Pons (tissue), 1 donor: ENCODE results near the gene NATD1.
"Not testable (repeated sequence)": the region's sequence is repeated elsewhere in the genome, so short reads cannot be mapped to it uniquely, and the experiment has no call there.

Experiments
- DNase-seq: peaks from one replicate; pipeline ENCODE4 v3.0.0-alpha.2; 2016; ENCODE audit warnings: low spot score

Gene NATD1

DNA sequence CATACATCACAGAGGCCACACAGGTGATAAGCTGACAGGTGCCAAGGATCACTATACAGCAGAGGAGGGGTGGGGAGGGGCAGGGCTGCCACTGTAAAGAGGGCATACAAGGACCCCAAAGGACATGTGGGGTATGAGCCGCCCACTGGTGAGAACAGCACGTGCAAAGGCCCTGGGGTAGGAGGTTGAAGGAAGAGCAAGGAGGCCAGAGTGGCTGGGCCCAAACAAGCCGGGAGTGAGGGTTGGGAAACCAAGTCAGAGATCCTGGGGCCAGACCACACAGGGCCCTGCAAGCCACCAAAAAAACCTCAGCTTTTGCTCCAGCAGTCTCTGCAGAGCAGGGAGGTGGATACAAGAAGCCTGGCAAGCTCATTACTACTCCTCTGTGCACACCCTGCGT is 6.5 kb downstream of the NATD1 start:
- no peak for DNase-seq

DNA sequence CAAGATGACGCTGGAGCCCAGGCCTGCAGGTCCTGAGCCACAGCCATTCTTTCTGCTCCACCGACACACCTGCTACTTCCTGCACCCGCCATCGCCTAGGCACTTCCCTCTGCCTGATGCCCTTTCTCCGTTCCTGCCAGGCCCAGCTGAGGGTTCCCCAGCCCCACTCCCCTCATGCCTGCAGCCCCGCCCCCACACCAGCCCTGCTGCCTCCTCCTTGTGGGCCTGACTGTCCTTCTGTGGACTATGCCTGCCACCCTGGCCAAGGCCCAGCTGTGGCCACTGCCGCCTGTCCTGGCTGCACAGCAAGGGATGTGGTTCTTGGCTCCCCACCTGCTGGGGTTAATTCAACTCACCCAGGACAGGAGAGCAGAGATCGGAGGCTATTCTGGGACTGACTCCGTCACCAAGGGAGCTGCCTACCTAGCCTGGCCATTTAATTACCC is 7.5 kb downstream of the NATD1 start:
- DNase-seq: no peak

DNA sequence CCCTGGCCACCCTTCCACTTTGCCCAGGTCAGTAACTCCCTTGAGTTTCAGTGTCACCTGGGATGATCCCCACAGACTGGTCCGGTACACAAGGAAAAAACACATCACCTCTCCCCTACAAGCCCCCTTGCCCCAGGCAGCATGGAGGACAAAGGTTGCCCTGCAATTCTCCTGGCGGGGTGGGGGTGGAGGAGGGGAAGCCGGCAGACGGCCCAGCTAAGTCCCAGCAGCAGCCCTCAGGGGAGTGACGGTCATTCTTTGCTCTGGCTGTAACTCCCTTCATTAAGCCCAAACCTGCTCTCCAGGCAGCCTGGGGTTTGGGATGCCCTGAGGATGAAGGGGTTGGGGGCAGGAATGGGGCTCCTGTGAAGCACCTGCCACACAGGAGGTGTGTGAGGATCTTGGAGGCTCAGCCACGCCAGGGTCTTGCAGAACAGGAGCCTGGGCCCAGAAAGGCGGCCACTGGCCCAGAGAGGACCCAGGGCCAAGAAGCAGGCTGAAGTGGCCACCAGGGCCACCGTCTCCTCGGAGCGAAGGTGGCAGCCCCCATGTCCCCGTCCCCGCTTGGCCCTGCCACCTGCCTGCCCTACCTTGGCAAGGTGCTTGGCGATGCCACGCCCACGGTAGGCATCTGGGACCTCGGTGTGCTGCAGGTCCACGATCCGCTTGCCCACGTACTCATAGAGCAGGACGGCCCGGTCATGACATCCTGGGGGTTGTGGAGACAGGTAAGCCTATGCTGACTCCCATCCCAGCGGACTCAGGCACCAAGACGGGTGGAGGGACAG is 9.5 kb downstream of the NATD1 start:
- no peak for DNase-seq

DNA sequence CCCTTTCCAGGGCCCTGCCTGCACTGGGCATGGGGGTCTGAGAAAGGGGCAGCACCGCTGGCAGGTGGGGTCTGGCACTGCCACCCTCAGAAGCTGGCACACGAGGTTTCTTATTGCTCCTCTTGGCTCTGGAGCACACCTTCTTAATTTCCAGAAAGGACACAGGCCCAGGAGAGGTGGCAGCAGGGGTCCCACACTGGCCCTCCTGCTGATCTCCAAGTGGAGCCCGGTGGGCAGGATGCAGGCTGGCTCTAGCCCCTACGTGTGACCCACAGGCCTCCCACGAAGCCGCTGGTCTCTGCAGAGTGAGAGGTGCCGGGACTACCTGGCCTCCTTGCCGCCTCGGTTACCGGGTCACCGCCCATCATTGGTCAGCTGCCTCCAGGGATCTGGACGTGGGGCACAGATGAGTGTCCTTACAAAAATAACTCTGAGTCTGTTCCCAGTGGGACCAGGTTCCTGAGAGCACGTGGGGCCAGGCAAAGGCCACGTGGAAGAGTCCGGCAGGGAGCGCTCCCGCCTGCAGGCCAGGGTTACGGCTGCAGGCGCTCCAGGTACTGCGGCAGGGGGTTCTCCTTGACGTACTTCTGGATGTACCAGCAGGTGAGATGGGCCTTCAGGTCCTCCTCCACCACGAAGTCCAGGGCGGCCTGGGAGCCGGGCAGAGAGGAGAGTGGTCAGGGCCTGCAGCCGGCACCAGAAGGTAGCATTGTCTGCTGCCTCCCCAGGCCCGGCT is 10.3 kb downstream of the NATD1 start:
- DNase-seq: no peak

DNA sequence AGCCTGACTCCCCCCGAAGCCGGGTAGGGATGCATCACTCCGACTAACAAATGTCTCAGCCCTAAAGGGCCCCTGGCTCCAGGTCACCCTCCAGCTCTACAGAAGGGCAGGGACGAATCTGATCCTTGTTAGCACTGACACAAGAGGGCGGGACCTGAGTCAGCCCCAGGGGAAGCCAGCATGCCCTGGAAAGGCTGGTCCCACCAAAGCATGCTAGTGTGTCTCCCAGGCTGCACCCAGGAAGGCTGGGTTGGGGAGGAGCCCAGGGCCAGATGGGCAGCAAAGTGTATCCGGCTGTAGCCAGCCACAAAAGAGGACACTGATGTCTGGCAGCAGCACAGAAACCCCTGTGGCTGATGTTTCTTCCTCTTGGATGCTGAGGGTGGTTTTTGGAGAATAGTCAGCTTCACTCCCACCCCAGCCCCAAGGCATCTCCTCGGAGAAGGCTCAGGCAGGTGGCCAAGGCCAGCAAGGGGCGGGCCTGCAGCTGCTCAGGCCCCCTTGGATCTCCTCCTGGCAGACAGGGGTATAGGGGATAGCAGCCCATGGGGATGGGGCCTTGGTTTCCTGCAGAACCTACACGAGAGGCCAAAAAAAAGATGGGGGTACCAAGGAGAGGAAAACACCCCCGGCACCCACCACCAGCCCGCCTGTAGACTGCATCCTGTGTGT is 11.0 kb downstream of the NATD1 start:
- DNase-seq: no peak

DNA sequence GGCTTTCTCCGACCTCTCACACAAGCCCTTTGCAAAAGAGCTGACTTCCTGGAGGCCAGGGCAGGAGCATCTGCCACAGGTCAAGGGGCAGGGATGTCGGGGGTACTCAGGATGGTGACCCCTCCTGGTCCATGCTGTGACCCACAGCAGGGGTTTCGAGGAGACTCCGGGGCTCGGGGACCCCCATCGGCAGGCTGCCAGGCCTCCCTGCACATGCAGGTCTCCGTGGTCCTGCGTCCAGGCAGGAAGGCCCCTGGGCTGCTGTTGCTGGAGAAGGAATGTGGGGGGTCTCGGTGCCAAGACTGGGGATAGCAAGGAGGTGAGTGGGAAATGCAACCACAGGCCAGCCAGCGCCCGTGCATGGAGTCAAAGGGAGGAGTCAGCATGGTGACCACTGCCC is 11.6 kb downstream of the NATD1 start:
- DNase-seq: no peak

DNA sequence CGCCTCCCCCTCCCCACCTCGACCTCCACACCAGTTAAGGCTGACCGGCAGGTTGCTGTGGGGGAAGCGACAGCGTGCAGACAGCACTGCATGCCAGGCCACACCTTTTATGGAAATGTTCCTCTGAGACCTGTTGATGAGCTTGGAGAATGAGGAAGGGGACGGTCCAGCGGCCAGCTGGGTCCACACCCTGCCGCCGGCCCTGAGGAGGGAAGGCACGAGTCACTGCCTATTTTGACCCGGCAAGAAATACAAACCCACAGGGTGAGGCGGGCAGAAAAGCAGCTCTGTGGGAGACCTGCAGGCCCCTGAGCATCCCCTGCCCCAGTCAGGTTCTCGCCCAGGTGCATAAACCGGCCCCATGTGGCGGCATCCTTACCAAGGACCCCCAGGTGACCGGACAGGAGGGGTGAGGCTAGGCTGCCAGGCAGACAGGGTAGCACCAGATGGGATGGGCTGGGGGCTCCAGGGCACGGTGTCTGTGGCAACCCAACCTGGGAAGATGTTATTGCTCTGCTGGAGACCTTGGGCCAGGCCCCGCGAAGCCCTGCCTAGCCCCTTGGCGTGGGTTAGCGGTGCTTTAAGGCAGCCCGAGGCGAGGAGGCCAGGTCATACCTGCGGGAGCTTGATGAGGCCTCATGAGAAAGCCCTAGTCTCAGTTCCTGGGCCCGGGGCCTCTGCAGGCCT is 12.7 kb downstream of the NATD1 start:
- DNase-seq: no peak

DNA sequence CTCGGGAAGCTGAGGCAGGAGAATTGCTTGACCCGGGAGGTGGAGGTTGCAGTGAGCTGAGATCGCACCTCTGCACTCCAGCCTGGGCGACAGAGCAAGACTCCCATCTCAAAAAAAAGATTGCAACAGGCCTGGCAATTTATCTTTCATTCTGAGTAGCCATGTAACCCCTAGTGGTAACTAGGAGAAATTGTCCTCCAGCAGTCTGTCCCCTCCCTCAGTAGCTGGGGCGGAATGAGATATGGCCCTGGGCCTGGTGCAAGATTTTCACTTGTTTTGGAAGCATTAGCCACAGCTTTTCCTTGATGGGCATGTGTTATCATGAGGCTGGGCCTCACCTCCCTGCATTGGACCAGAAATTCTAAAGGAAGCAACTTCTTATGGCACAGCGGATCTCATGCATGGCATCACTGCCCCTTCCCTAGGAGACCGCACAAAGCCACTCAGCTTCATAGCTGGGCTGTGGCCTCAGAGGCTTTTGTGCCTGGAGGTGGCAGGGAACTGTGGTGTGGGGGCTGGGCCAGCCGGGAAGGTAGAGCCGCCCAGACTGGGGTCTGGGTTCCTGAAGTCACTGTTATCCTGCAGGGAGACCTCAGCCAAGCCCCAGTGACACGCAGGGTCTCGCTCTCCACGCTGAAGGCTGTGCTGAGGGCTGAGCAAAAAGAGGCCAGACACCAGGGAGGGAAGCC is 13.4 kb downstream of the NATD1 start:
- DNase-seq: no peak

DNA sequence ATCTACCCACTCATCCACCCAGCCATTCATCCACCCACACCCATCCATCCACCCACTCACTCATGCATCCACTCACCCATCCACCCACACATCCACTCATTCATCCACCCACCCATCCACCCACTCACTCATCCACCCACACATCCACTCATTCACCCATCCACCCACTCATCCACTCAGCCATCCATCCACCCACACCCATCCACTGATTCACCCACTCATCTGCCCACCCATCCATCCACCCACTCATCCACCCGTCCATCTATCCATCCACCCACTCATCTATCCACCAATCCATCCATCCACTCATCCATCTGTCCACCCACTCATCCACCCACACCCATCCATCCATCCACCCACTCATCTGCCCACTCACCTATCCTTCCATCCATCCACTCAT is 17.3 kb downstream of the NATD1 start:
- no peak for DNase-seq

DNA sequence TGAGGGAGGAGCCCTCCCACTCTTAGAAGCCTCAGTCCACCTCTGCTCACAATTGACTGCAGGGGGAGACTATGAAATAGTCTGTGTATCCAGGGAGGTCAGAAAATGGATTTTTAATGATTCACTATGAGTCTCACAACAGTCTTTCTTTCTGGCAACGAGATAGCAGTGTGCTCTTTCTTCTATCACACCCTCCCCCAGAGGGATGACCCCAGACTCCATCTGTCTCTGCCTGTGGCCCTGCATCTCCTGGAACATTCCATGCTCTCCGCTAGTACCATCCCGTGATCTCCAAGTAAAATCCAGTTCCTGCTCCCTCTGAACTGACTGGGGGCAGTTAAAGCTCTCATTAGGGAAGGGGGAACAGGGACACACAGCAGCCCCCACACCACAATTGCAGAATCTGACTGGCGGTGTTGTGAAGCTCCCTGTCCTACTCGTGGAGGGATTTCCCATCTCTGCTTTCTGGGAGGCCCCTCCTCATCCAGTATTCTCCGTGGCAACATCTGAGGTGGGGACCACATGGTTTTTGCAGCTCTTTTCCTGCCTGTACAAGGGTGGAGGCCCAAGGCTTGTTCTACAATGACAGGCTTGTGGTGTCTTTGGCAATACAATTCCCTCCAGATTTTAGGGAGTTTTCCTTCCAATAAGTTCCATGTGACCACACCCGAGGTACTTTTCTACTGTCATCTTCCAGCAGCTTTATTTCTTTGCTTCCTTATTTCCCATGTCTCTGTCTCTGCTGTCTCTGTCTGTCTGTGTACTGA is 19.4 kb downstream of the NATD1 start:
- no peak for DNase-seq

DNA sequence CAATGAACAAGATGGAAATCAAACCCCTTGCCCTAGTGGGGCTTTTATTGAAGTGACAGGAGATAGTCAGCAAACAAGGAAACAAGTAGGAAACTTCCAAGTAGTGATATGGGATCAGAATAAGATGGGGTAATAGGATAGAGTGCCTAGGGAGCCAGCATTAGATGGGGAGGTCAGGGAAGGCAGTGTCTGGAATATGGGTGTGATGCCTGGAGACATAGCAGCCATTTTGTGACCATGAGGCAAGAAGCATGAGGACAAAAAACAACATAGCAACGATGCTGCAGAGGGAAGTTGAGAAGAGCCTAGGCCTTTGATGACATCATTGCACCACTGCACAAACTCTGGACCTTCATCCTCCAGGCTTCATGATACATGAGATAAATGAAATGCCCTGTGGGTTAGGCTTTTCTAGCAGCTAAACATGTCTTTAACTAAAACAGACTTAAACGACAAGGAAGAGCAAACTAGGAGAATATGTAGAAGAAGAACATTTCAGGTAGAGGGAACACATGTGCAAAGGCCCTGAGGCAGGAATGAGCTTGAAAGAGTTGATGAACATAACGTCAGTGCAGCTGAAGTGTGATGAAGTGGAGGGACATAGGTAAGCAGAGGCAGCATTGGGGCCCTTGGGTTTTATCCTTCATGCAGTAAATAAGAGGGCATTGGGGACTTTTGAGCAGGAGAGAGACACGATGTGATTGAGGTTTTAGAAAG is 21.0 kb downstream of the NATD1 start:
- DNase-seq: no peak

DNA sequence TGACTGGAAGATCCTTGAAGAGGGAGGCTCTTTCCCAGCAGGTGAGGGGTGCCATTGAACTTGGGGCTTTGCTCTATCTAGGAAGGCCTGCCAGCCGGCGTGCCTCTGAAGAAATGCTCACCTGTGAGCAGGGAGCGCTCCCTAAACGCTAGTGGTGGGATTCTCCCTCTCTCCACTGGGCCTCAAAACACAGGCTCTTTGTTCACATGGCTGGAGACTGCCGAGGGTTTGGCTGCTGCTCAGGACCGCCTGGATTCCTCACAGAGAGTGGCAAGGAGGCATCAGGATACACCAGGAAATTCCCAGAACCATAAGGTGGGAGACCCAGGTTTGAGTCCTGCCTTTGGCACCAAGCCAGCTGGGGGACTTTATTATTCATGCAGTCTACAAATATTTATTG is 21.7 kb downstream of the NATD1 start:
- no peak for DNase-seq

DNA sequence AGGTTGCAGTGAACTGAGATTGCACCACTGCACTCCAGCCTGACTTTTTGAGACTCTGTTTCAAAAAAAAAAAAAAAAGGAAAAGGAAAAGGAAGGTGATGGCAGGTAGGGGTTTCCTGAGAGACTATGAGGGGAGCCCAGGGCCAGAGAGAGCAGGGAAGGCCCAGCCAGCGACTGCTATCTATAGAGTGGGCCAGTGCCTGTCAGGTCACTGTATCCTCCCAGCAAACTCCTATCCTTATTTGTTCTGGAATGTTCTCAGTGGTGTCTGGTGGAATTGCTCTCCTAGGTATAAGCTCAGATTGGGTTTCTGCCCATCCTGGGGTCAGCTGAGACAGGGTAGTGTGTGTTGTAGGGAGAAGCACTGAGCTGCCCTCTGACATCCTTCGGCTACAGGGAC is 24.4 kb downstream of the NATD1 start:
- DNase-seq: no peak

DNA sequence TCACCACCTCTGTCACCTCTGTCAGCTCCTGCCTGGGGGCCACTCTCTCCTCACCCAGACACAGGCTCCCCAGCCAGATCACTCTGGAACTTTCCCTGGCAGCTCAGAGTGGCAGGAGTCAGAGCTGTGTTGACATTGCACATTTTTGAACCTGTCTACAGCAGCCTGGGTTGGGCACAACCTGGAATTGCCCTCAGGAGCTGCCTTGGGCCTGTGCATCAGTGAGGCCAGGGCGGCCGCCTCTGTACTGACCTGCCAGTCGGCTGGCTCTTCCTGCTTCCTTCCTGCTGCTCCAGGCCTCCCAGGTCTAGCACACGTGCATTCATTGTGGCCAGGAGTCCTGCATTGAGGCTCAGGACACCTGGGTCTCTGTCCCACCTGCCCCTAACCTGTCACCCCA is 25.1 kb downstream of the NATD1 start:
- DNase-seq: no peak

DNA sequence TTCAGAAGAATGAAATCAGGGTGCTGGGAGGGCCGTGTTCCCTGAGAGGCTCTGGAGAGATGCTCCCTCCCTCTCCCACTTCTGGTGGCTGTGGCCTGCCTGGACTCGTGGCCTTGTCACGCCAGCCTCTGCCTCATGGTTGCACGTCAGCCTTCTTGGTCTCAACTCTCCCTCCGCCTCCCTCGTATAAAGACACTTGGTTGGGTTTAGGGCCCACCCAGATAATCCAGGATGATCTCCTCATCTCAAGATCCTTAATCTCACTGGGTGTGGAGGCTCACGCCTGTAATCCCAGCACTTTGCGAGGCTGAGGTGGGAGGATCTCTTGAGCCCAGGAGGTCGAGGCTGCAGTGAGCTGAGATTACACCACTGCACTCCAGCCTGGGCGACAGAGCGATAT is 25.9 kb downstream of the NATD1 start:
- not testable (repeated sequence) for DNase-seq

DNA sequence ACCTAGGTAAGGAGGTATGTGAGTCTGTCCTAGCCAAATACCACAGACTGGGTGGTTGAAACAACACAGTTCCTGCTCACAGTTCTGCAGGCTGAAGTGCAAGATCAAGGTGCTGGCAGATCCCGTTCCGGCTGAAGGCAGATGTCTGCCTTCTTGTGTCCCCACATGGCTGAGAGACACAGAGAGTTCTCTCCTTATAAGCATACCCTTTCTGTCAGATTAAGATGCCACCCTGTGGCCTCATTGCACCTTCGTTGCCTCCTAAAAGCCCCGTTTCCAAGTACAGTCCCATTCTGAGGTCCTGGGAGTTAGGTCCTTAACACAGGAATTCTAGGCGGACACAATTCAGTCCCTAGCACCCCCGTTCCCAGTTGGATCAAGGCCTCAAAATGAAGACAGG is 30.1 kb downstream of the NATD1 start:
- no peak for DNase-seq

DNA sequence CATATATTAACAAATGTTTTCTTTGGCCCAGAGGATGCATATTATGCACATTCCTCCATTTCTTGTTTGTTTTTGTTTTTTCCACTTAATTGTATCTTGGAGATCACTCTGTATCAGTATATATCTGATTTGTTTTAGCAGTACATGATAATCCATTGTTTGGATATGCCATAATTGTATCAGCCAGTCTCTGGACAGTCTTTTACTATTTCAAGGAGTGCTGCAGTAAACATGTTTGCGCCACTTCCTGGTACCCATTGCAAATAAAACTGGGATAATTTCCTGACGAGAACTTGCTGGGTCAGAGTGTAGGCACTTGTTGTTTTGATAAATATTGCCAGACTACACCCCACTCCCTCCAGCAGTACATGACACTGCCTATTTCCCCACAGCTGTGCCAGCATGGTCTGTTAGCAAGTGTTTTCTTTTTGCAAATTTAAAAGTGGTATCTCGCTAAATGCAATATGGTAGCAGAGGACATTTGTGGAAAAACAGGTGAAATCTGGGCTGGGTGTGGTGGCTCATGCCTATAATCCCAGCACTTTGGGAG is 34.3 kb downstream of the NATD1 start:
- no peak for DNase-seq

DNA sequence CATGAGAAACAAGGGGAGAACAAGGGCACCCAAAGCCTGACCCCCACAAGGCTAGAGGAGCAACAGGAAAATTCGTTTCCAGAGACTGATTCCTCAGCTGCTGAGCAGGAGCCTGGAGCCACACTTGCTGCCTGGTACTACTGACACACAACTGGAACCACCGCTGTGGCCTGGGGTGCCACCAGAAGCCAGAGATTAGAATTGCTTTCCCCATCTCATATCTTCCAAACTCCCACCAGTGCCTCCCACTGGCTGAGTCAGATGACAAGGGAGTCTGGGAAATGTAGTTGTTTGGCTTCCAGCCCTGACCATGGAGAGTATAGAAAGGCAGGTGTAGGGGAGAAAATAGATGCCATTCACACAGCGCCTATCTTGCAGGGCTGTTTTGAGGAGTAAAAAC is 35.1 kb downstream of the NATD1 start:
- no peak for DNase-seq

DNA sequence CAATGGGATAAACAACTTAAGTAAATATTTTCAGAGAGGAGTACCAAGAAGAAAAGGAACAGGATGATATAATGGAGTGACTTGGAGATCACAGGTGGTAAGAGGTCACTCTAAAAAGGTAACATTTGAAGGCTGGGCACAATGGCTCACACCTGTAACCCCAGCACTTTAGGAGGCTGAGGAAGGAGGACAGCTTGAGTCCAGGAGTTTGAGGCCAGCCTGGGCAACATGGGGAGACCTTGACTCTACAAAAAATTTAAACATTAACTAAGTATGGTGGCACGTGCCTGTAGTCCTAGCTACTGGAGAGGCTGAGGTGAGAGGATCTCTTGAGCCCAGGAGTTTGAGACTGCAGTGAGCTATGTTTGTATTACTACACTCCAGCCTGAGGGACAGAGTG is 35.9 kb downstream of the NATD1 start:
- no peak for DNase-seq

DNA sequence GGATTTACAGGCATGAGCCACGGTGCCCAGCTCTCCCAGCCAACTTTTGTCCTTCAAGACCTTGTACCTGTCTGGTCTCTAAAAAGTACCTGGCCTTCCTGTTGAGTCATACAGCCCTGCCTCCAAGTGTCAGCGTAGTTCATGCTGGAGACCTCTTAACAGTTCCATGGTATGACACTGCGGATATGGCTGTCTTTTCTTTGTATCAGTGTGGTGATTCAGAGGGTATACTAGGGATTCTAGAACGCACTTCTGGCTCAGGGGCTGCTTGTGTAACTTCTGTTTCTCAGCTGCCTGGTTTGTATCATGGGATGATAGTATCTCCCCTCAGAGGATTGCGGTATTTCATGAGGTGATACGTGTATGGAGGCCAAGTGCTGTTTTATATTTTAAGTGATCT is 37.3 kb downstream of the NATD1 start:
- no peak for DNase-seq
